ENCODE results near the gene C5orf63. TPM values are rescaled to one million over a fixed set of nuclear protein-coding genes. Genes with fewer than 3 reads are reported as not detected.

Gene C5orf63
- total and polyA plus RNA-seq, 2 of the 8 experiments (the other 6 are each of a cell fraction or from before 2014, with no cell fraction given), result 0.67 to 0.71 TPM

GRCh38 chr5:127022846-127023245 lies 50.5 kb downstream of the C5orf63 start:
- no peak overlapping the region for H2BK5ac ChIP-seq (ENCODE audit: low read depth, low read length)
- H3K56ac ChIP-seq (replicated peaks; ENCODE audit: insufficient read length, low read depth, low read length), result no peak overlapping the region
- ChIA-PET POLR2A (ENCODE audit: partially characterized antibody) (no interaction called here), CTCF (ENCODE audit: partially characterized antibody) (no interaction called here)
- no peak overlapping the region for H2BK15ac ChIP-seq (ENCODE audit: low read length)
- H3K79me1 ChIP-seq (ENCODE audit: low read depth, low read length), result no peaks in the 10 kb centered on the region
- H3K14ac ChIP-seq (ENCODE audit: insufficient read length), result no peak overlapping the region
- FAIRE-seq (no peak), DNase-seq (ENCODE audit: low read depth in 1 of 2, low spot score in 2 of 2) (no peak)
- 0 out of 7 replicates have a peak, but pooled peaks cover 0 to 3% (median 0%) of the 10 kb centered on the region in 4 experiments for H3K4me1 ChIP-seq (replicated peaks in 1 of 4; ENCODE audit: control insufficient read depth in 3 of 4, insufficient read depth in 4 of 4, low read length in 3 of 4)
- H2BK20ac ChIP-seq (ENCODE audit: low read length), result no peak overlapping the region
- H3K9me3 ChIP-seq (ENCODE audit: insufficient read depth in 2 of 2, low read depth in 1 of 2, low read length in 1 of 2), result no peaks in the 10 kb centered on the region
- H3K23me2 ChIP-seq (ENCODE audit: low read depth, low read length), result no peaks in the 10 kb centered on the region; the same call in 1 of the 2 replicates
- no peak overlapping the region for H4K91ac ChIP-seq (replicated peaks; ENCODE audit: insufficient read length, low read length)
- H4K5ac ChIP-seq (ENCODE audit: insufficient read length, low read depth, low read length), result no peak overlapping the region
- no peaks in the 10 kb centered on the region for H4K20me1 ChIP-seq (replicated peaks in 1 of 2; ENCODE audit: control insufficient read depth in 1 of 2, insufficient read depth in 2 of 2, low read length in 2 of 2)
- TF ChIP-seq, protein P1, sequence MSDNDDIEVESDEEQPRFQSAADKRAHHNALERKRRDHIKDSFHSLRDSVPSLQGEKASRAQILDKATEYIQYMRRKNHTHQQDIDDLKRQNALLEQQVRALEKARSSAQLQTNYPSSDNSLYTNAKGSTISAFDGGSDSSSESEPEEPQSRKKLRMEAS (IDR thresholded peaks at IDR 0.05), result no peak
- no peak for TF ChIP-seq CTCF (IDR thresholded peaks at IDR 0.05; ENCODE audit: control extremely low read depth in 1 of 3, insufficient read depth in 1 of 3, low read depth in 1 of 3, low read length in 3 of 3)
- no peak for TF ChIP-seq HDAC2 (IDR thresholded peaks at IDR 0.05; ENCODE audit: borderline replicate concordance in 1 of 2, low read depth in 2 of 2, low read length in 2 of 2)
- no peak for TF ChIP-seq MAFK (IDR thresholded peaks at IDR 0.05; ENCODE audit: low read depth, low read length)
- TF ChIP-seq USF2 (IDR thresholded peaks at IDR 0.05; ENCODE audit: low read length), result no peak
- TF ChIP-seq CHD2 (IDR thresholded peaks at IDR 0.05; ENCODE audit: low read length), result no peak
- no peak overlapping the region for H4K8ac ChIP-seq (ENCODE audit: extremely low read depth, insufficient read depth, low read length)
- no peak overlapping the region for H2AFZ ChIP-seq (ENCODE audit: low read length)
- no peak overlapping the region for H2AK5ac ChIP-seq (ENCODE audit: low read depth, low read length)
- H2BK12ac ChIP-seq (ENCODE audit: low read depth, low read length), result no peak overlapping the region
- H3K79me2 ChIP-seq (ENCODE audit: control insufficient read depth in 1 of 2, insufficient read depth in 2 of 2, low read length in 2 of 2), result peaks cover 0 to 22% of the 10 kb centered on the region in 2 experiments; a peak in 2 of 4 replicates
- H3K4me2 ChIP-seq (ENCODE audit: insufficient read depth in 1 of 2, low read depth in 2 of 2, low read length in 2 of 2), result no peak overlapping the region
- H2BK120ac ChIP-seq (replicated peaks; ENCODE audit: low read depth, low read length), result no peak overlapping the region
- no peak overlapping the region for H3K27ac ChIP-seq (ENCODE audit: low read depth, low read length)
- WGBS, 2 experiments (ENCODE audit: extremely low coverage in 1 of 2, insufficient coverage in 1 of 2, insufficient read length in 1 of 2, insufficient replicate concordance in 2 of 2, low coverage in 1 of 2, low lambda C conversion rate in 2 of 2, missing lambda C conversion rate in 1 of 2), result 88% methylated on average over 3 of the region's 3 CpGs; no CpG with 5 or more reads in 1 of the 2 experiments
- H3K9ac ChIP-seq (replicated peaks in 1 of 4; ENCODE audit: extremely low read depth in 1 of 4, low read depth in 3 of 4, low read length in 3 of 4), result no peak overlapping the region
- H3K4ac ChIP-seq (replicated peaks; ENCODE audit: insufficient read length, low read depth, low read length), result no peak overlapping the region
- H3K23ac ChIP-seq (ENCODE audit: insufficient read length), result no peak overlapping the region
- H3K36me3 ChIP-seq (ENCODE audit: control insufficient read depth in 2 of 4, insufficient read depth in 4 of 4, low read length in 3 of 4), result no peaks in the 10 kb centered on the region
- H3K4me3 ChIP-seq (ENCODE audit: extremely low read depth in 1 of 4, insufficient read depth in 2 of 4, low read depth in 3 of 4, low read length in 4 of 4), result no peak overlapping the region
- H3K27me3 ChIP-seq (replicated peaks in 1 of 4; ENCODE audit: control insufficient read depth in 3 of 4, extremely low read depth in 1 of 4, insufficient read depth in 3 of 4, low read length in 3 of 4), result no peaks in the 10 kb centered on the region
- no peak overlapping the region for H3K18ac ChIP-seq (ENCODE audit: extremely low read depth, low read length)

All from H1 (cell line).